Smooth muscle cell (in vitro differentiated cells): Measurements from ENCODE around the gene MAP7. TPM values are rescaled to one million over a fixed set of nuclear protein-coding genes. Genes with fewer than 3 reads are reported as not detected.

Source experiments
- DNase-seq: peaks from one replicate; lab custom pipeline; 2025; ENCODE audit not compliant: unreplicated experiment; lab: John Stamatoyannopoulos, UW
- H2AFZ ChIP-seq: fragments of 200-600 bp; sonication (generic); 2 replicates; pipeline ENCODE4 v1.6.0; 2016; ENCODE audit warnings: antibody characterized with exemption, low read depth, mild to moderate bottlenecking
- H3F3A ChIP-seq: fragments of 200-600 bp; sonication (generic); 2 replicates; pipeline ENCODE4 v1.6.0; 2017; ENCODE audit warnings: antibody characterized with exemption, low read depth
- H3K27ac ChIP-seq: fragments of 200-600 bp; sonication (generic); 2 replicates; pipeline ENCODE4 v1.5.1; 2016; ENCODE audit warnings: low read depth, mild to moderate bottlenecking
- H3K27me3 ChIP-seq: fragments of 200-600 bp; sonication (generic); 2 replicates; pipeline ENCODE4 v1.6.1; 2016; ENCODE audit warnings: low read depth, mild to moderate bottlenecking
- H3K36me3 ChIP-seq: fragments of 200-600 bp; sonication (generic); 2 replicates; pipeline ENCODE4 v1.5.1; 2016; ENCODE audit warnings: low read depth
- H3K4me1 ChIP-seq: fragments of 200-600 bp; sonication (generic); 2 replicates; pipeline ENCODE4 v1.5.1; 2016; ENCODE audit warnings: low read depth
- H3K4me2 ChIP-seq: fragments of 200-600 bp; sonication (generic); 2 replicates; pipeline ENCODE4 v1.6.0; 2016; ENCODE audit warnings: mild to moderate bottlenecking
- H3K4me3 ChIP-seq: fragments of 200-600 bp; sonication (generic); 2 replicates; pipeline ENCODE4 v1.5.1; 2016; ENCODE audit warnings: mild to moderate bottlenecking
- H3K79me2 ChIP-seq: fragments of 200-600 bp; sonication (generic); 2 replicates; pipeline ENCODE4 v1.6.0; 2016; ENCODE audit warnings: low read depth, mild to moderate bottlenecking
- H3K9ac ChIP-seq: fragments of 200-600 bp; sonication (generic); 2 replicates; pipeline ENCODE4 v1.6.0; 2016; ENCODE audit warnings: low read depth
- H3K9me3 ChIP-seq: fragments of 200-600 bp; sonication (generic); replicated peaks from 2 replicates; pipeline ENCODE4 v1.5.1; 2016; ENCODE audit warnings: low read depth
- H4K20me1 ChIP-seq: fragments of 200-600 bp; sonication (generic); 2 replicates; pipeline ENCODE4 v1.6.0; 2016; ENCODE audit warnings: low read depth
- WGBS: methylation state at CpG from one replicate; pipeline ENCODE4 v1.1.7; 2016; ENCODE audit warnings: low lambda C conversion rate; 5-methylcytosine and 5-hydroxymethylcytosine counted together
- polyA plus RNA-seq: library from polyadenylated mRNA; unstranded; fragments of >200 nt; fragmentation: Nextera tagmentation; extraction: Ambion mirVana; gene quantifications from 2 replicates; pipeline ENCODE4 v1.2.1, GENCODE V29; 2016
- total RNA-seq: library from RNA; depleted of rRNA; stranded (reverse); fragments of >200 nt; gene quantifications from 2 replicates; pipeline ENCODE4 v1.2.3, GENCODE V29; 2014
- TF ChIP-seq, protein P1 (sequence below): fragments of 200-600 bp; sonication (generic); IDR thresholded peaks from 2 replicates; pipeline ENCODE4 v1.5.1; 2017; ENCODE audit warnings: borderline replicate concordance, mild to moderate bottlenecking, antibody characterized with exemption; ENCODE audit not compliant: insufficient read depth, poor library complexity, severe bottlenecking

Gene MAP7
- total and polyA plus RNA-seq, 2 experiments from 2014 or later, result 1.6 to 8.2 TPM

DNA sequence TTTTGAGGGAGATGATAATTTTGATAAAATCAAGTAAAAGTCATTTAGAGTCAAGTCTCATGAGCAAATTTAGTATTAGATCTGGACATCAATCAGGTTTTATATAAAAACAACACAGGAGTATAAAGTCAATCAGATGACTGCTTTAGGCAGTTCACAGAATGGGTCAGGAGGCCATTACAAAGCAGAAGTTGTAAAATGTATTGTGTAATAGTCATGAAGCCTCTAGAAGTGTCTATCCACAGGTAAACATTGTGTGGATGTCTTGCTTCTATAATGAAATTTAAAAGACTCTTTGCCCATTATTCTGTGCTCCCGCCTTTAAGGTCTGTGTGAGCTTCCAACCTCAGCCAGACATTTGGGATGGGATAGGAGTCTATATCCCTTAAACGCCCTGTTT, 28.8 kb downstream of the MAP7 start:
- Histone ChIP-seq H3K9me3 (no peaks in the 10 kb centered on the region), H3K4me3 (no peak overlapping the region), H3K4me2 (no peak overlapping the region), H3K79me2 (no peaks in the 10 kb centered on the region), H3K36me3 (no peaks in the 10 kb centered on the region), H2AFZ (no peak overlapping the region), H3K9ac (no peak overlapping the region), H3K4me1 (peaks cover 14% of the 10 kb centered on the region), H3K27me3 (no peaks in the 10 kb centered on the region), H4K20me1 (no peaks in the 10 kb centered on the region), H3K27ac (no peak overlapping the region), H3F3A (no peaks in the 10 kb centered on the region)
- TF ChIP-seq, protein P1, sequence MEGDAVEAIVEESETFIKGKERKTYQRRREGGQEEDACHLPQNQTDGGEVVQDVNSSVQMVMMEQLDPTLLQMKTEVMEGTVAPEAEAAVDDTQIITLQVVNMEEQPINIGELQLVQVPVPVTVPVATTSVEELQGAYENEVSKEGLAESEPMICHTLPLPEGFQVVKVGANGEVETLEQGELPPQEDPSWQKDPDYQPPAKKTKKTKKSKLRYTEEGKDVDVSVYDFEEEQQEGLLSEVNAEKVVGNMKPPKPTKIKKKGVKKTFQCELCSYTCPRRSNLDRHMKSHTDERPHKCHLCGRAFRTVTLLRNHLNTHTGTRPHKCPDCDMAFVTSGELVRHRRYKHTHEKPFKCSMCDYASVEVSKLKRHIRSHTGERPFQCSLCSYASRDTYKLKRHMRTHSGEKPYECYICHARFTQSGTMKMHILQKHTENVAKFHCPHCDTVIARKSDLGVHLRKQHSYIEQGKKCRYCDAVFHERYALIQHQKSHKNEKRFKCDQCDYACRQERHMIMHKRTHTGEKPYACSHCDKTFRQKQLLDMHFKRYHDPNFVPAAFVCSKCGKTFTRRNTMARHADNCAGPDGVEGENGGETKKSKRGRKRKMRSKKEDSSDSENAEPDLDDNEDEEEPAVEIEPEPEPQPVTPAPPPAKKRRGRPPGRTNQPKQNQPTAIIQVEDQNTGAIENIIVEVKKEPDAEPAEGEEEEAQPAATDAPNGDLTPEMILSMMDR, result no peak
- no peak for DNase-seq
- 84% methylated on average over 2 of the region's 2 CpGs for WGBS

DNA sequence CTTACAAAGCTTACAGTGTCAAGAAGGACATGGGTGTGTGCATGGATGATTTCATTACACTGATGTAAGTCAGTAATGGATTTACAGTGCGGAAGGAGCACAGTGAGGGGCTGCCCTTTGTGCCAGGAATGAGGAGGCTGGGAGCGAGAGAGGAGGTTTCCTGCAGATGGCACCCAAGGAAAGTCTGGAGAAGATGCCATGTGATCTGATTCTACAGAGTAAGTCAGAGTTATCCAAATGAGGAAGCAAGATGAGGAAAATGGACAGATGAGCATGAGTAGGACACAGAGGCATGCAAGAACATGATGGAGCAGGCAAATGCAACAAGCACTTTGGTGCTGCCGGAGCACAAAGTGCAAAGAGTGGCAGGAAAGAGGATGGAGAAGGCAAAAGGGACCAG, 29.7 kb downstream of the MAP7 start:
- Histone ChIP-seq H3F3A (no peaks in the 10 kb centered on the region), H3K9me3 (no peaks in the 10 kb centered on the region), H3K4me3 (no peak overlapping the region), H3K4me1 (peaks cover 5% of the 10 kb centered on the region), H3K27me3 (no peaks in the 10 kb centered on the region), H3K27ac (no peak overlapping the region), H4K20me1 (no peaks in the 10 kb centered on the region), H3K9ac (no peak overlapping the region), H3K4me2 (no peak overlapping the region), H3K79me2 (no peaks in the 10 kb centered on the region), H3K36me3 (no peaks in the 10 kb centered on the region), H2AFZ (no peak overlapping the region)
- TF ChIP-seq, protein P1, result no peak
- WGBS, result 92% methylated on average over 3 of the region's 3 CpGs
- DNase-seq, result no peak

DNA sequence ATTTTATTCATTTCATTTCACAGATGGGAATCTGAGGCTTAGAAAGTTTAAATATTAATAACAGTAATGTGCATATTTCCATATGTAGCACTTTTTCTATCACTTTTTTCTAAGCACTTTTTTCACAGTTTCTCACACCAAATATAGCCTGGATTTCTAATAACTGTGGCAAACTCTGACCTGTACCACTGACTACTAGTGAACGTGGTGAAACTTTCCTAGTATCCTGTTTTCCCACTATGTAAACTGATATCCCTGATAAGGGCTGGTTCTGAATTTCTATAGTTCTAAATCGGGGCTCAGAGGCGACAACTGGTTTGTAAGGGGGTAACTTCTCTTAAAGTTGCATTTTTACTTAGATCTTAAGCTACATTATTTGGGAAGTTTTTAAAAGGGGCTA, 32.6 kb downstream of the MAP7 start:
- Histone ChIP-seq H3K79me2 (no peaks in the 10 kb centered on the region), H3K4me3 (no peak overlapping the region), H4K20me1 (no peaks in the 10 kb centered on the region), H3K9me3 (no peaks in the 10 kb centered on the region), H3K9ac (no peak overlapping the region), H2AFZ (no peak overlapping the region), H3K36me3 (no peaks in the 10 kb centered on the region), H3K4me1 (no peaks in the 10 kb centered on the region), H3K27ac (peak overlapping the region; percentile 52), H3K27me3 (no peaks in the 10 kb centered on the region), H3K4me2 (no peak overlapping the region), H3F3A (no peaks in the 10 kb centered on the region)
- DNase-seq, result no peak
- 83% methylated on average over 3 of the region's 3 CpGs for WGBS
- TF ChIP-seq, protein P1, result no peak

DNA sequence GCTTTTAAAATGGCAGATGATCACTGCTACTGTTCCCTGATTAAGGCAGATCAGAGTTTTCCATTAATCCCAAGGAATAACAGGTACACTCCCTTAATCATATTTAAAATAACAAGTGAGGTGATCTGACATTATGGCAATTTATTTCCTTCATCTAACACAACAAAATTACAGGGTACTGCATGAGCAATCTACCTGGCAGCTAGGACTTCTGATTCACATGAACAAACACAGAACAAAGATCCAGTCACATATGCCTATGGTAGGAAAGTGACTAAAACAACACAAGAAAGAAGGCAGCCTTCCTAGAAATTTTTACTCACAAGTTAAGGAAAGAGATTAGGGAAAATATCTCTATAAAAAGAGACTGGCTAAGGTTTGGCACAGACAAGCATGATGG, 33.2 kb downstream of the MAP7 start:
- no peaks in the 10 kb centered on the region for H4K20me1 ChIP-seq
- H3K9ac ChIP-seq, result no peak overlapping the region
- no peaks in the 10 kb centered on the region for H3F3A ChIP-seq
- no peaks in the 10 kb centered on the region for H3K79me2 ChIP-seq
- H3K9me3 ChIP-seq, result no peaks in the 10 kb centered on the region
- TF ChIP-seq, protein P1, result no peak
- peak overlapping the region; percentile 52 for H3K27ac ChIP-seq
- no peak overlapping the region for H2AFZ ChIP-seq
- no peaks in the 10 kb centered on the region for H3K36me3 ChIP-seq
- H3K4me1 ChIP-seq, result no peaks in the 10 kb centered on the region
- H3K4me2 ChIP-seq, result no peak overlapping the region
- H3K4me3 ChIP-seq, result no peak overlapping the region
- no peaks in the 10 kb centered on the region for H3K27me3 ChIP-seq
- no peak for DNase-seq
